ENCODE measurements around the gene LTBP4.

LTBP4 gene

DNA sequence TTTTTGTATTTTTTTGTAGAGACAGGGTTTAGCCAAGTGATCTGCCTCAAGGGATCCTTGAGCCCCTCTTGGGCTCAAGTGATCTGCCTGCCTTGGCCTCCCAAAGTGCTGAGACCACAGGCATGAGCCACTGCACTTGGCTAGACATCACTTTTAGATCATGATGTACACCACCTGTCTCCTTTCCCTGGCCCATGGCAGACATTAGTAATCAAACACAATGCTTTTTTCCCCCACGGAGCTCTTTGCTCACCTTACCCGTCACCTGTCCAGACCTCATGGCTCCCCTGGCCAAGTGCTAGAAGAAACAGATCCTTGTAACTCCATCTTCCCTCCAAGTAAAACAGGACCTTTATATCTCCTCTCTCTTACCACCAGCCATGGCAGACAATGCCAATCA, 70.9 kb downstream of the LTBP4 start:
- TF ChIP-seq, protein P1, sequence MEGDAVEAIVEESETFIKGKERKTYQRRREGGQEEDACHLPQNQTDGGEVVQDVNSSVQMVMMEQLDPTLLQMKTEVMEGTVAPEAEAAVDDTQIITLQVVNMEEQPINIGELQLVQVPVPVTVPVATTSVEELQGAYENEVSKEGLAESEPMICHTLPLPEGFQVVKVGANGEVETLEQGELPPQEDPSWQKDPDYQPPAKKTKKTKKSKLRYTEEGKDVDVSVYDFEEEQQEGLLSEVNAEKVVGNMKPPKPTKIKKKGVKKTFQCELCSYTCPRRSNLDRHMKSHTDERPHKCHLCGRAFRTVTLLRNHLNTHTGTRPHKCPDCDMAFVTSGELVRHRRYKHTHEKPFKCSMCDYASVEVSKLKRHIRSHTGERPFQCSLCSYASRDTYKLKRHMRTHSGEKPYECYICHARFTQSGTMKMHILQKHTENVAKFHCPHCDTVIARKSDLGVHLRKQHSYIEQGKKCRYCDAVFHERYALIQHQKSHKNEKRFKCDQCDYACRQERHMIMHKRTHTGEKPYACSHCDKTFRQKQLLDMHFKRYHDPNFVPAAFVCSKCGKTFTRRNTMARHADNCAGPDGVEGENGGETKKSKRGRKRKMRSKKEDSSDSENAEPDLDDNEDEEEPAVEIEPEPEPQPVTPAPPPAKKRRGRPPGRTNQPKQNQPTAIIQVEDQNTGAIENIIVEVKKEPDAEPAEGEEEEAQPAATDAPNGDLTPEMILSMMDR (IDR thresholded peaks at IDR 0.05), result no peak

DNA sequence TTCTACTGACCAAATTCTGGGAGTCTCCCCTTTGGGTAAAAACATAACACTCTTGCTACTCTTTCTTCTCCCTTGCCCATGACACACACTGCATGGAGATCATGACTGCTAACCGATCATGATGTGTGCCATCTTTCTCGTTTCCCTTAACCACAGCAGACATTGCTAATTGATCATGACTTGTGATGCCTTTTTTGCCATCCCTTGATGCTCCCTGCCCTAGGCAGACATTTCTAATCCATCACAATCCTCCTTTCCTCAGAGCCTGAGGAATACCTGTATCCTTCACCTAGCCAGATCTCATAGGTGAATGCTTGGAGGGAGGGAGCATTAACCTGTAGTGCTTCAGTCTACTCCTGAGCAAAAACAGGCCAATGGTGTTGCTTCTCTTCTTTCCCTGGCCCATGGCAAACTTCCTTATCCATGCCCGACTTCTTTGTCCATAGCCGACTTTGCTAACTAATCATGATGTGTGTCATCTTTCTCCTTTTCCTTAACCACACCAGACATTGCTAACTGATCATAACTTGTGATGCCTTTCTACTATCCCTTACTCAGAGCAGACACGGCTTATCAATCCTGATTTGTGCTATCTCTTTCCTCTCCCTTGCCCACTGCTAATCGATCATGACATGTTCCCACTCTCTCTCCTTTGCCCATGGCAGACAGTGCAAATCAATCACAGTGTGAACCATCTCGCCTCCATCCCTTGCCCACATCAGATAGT, 71.6 kb downstream of the LTBP4 start:
- TF ChIP-seq, protein P1 (IDR thresholded peaks at IDR 0.05), result no peak

DNA sequence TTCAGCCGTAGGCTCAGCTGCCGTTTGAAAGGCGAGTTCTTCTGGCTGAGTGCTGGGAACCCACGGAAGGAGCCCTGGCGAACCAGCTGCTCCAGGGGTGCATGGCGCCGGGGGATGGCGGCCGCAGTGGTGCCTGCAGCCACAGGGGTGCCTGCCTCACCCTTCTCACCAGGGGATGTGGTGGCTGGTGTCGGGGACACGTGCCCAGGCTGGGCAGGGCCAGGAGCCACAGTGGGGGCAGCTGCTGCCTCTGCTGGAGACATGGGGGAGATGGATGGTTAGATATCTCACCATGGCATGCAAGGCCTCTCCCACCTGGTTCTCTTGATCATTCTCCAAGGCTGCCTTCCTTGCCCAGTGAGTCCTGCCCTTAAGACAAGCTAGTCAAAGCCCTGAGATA, 72.2 kb downstream of the LTBP4 start:
- TF ChIP-seq, protein P1 (IDR thresholded peaks at IDR 0.05), result no peak

DNA sequence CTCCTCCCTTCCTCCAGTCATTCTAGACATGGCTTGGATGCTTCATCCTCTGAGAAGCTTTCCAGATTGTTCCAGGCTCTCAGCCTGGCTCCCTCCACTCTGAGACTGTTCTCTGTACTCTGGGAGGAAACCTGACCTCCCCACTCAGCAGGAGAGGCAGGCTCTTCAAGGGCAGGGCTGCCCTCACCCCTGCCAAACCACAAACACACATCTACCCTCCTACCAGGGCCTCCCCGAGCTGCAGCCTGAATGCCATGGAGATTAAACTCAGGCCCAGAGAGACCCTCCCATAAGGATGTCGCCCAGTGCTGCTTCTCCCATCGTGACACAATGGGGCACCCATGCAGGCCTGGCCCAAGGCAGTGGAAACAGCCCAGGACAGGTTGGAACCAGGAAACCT, 73.1 kb downstream of the LTBP4 start:
- TF ChIP-seq, protein P1 (IDR thresholded peaks at IDR 0.05), result no peak

DNA sequence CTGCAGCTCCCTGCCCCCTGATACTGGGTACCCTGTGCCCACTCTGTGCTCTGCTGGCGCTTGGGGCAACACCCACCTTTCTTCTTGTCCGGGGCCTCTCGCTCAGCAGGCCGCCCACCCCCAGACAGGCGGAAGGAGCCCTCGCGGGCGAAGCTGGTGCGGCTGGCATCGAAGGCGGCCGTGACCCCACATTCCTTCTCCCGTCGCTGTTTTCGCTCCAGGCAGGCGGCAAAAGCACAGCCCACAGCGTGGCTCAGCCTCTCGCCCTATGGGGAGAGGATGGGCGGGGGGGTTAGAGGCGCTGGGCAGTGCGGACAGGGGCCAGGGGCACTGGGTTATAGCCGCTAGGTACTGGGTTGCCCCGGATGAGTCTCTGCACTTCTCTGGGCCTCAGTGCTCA, 76.0 kb downstream of the LTBP4 start:
- TF ChIP-seq, protein P1 (IDR thresholded peaks at IDR 0.05), result no peak
